GM13977 (cell line): ENCODE measurements around the gene VKORC1.

ENCODE experiments used
- DNase-seq: peaks from one replicate; pipeline ENCODE4 v3.0.0; 2012; ENCODE audit warnings: low spot score
- in situ Hi-C: fragments of 300-500 bp; cut with MboI; formaldehyde crosslinking; loops from one replicate; pipeline ENCODE4 v1.12.0; 2022; ENCODE audit warnings: low sequenced_read_pairs, low pct_unique_long_range_greater_than_20kb, mixed read lengths, inconsistent platforms; ENCODE audit not compliant: unreplicated experiment
- TF ChIP-seq, protein P1 (sequence below): IDR thresholded peaks from 2 replicates; pipeline ENCODE4 v1.5.1; 2012; ENCODE audit warnings: mild to moderate bottlenecking, control low read depth; ENCODE audit not compliant: insufficient read depth; ENCODE audit errors: extremely low read depth, missing control alignments

VKORC1 gene

GRCh38 chr16:31083081-31083480 lies 11.5 kb downstream of the VKORC1 start:
- in situ Hi-C loops: no loop called here
- DNase-seq: no peak
- TF ChIP-seq, protein P1, sequence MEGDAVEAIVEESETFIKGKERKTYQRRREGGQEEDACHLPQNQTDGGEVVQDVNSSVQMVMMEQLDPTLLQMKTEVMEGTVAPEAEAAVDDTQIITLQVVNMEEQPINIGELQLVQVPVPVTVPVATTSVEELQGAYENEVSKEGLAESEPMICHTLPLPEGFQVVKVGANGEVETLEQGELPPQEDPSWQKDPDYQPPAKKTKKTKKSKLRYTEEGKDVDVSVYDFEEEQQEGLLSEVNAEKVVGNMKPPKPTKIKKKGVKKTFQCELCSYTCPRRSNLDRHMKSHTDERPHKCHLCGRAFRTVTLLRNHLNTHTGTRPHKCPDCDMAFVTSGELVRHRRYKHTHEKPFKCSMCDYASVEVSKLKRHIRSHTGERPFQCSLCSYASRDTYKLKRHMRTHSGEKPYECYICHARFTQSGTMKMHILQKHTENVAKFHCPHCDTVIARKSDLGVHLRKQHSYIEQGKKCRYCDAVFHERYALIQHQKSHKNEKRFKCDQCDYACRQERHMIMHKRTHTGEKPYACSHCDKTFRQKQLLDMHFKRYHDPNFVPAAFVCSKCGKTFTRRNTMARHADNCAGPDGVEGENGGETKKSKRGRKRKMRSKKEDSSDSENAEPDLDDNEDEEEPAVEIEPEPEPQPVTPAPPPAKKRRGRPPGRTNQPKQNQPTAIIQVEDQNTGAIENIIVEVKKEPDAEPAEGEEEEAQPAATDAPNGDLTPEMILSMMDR: no peak

DNA sequence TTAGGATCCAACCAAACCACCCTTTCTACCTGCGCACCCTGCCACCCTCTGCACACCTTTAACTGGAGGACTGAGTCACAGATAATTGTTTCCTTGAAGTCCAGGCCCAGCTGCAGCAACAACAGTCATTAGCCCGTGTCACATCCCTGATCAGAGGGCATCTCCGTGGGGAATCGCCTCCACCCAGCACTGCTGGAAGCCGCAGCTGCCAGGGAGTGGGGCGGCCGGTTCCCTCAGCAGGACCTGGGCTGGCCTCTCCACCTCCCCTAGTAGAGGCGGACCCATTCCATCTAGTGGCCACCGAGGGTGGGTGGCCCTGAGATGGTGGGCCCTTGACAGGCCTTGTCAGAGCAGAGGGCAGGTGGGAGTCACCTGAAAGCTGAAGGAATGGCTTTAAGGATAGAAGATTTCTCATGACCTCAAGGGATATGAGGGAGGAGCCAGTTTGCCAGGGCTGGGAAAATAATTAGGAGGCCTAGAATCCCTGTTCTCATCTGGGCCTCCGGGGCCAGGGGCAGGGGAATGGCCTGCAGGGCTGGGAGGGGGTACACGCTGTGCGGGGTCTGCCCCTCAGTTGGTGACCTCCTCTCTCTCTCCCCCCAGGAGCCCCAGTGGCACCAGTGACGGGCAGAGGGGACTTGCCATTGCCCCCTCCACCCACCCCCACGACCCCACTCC lies 12.1 kb downstream of the VKORC1 start:
- in situ Hi-C loops: no loop called here
- no peak for DNase-seq

GRCh38 chr16:31081428-31082351 lies 12.9 kb downstream of the VKORC1 start:
- in situ Hi-C loops: no loop called here

More for the DNA sequence above, 12.1 kb downstream of the VKORC1 start:
- TF ChIP-seq, protein P1: no peak

GRCh38 chr16:31080756-31081419 lies 13.7 kb downstream of the VKORC1 start:
- no peak for DNase-seq
- in situ Hi-C loops: no loop called here
- TF ChIP-seq, protein P1: no peak

More at GRCh38 chr16:31081428-31082351, 12.9 kb downstream of the VKORC1 start:
- no peak for DNase-seq
- TF ChIP-seq, protein P1: no peak

GRCh38 chr16:31080035-31080629 lies 14.5 kb downstream of the VKORC1 start:
- TF ChIP-seq, protein P1: no peak
- no peak for DNase-seq
- in situ Hi-C loops: no loop called here
